H1 (cell line): ENCODE results near the gene KRCC1. TPM values are rescaled to one million over a fixed set of nuclear protein-coding genes. Genes with fewer than 3 reads are reported as not detected.

Experiments used
- CTCF ChIA-PET: fragments of 300-600 bp; sonication (Branson Sonifier 250); formaldehyde crosslinking; loops from one replicate; lab custom pipeline; 2021; ENCODE audit not compliant: partially characterized antibody; lab: Charles Lee
- POLR2A ChIA-PET: fragments of 300-600 bp; sonication (Branson Sonifier 250); formaldehyde crosslinking; loops from one replicate; lab custom pipeline; 2021; ENCODE audit warnings: inconsistent platforms; ENCODE audit not compliant: partially characterized antibody; lab: Charles Lee
- DNase-seq, 2 experiments: peaks; one replicate each; pipeline versions ENCODE4 v3.0.0 to v3.0.0-alpha.2; 2010 to 2022; ENCODE audit warnings: low spot score in 2 of 2, low read depth in 1 of 2, mixed read lengths in 1 of 2
- FAIRE-seq: peaks from 2 replicates; lab custom pipeline; 2011; peaks lifted over from hg19 to GRCh38; lab: Jason Lieb, UNC
- H2AFZ ChIP-seq: 2 replicates; pipeline ENCODE4 v1.8.1; 2012; ENCODE audit warnings: low read length, inconsistent platforms
- H2AK5ac ChIP-seq: 2 replicates; pipeline ENCODE4 v1.6.1; 2013; ENCODE audit warnings: low read depth, low read length
- H2BK120ac ChIP-seq: replicated peaks from 2 replicates; pipeline ENCODE3; 2013; ENCODE audit warnings: low read depth, low read length, inconsistent platforms
- H2BK12ac ChIP-seq: 2 replicates; pipeline ENCODE4 v1.6.1; 2013; ENCODE audit warnings: low read depth, low read length
- H2BK15ac ChIP-seq: 2 replicates; pipeline ENCODE4 v1.6.1; 2013; ENCODE audit warnings: low read length
- H2BK20ac ChIP-seq: 2 replicates; pipeline ENCODE4 v1.6.1; 2013; ENCODE audit warnings: low read length
- H2BK5ac ChIP-seq: 2 replicates; pipeline ENCODE4 v1.6.1; 2013; ENCODE audit warnings: low read depth, low read length
- H3K14ac ChIP-seq: 2 replicates; pipeline ENCODE4 v1.6.1; 2013; ENCODE audit warnings: inconsistent platforms; ENCODE audit not compliant: insufficient read length
- H3K18ac ChIP-seq: 2 replicates; pipeline ENCODE4 v1.6.1; 2013; ENCODE audit warnings: low read length; ENCODE audit errors: extremely low read depth
- H3K23ac ChIP-seq: 2 replicates; pipeline ENCODE4 v1.6.1; 2013; ENCODE audit warnings: inconsistent platforms; ENCODE audit not compliant: insufficient read length
- H3K23me2 ChIP-seq: 2 replicates; pipeline ENCODE4 v1.6.1; 2013; ENCODE audit warnings: low read depth, low read length
- H3K27ac ChIP-seq: 2 replicates; pipeline ENCODE4 v1.6.1; 2011; ENCODE audit warnings: low read depth, low read length, inconsistent platforms
- H3K27me3 ChIP-seq, 4 experiments: replicated peaks in 1 of 4; 1 replicate in 1 of 4; 2 replicates in 3 of 4; pipeline versions ENCODE4 v1.6.1 to v1.8.1; 2011 to 2013; ENCODE audit warnings: low read length in 3 of 4, mild to moderate bottlenecking in 3 of 4, inconsistent platforms in 2 of 4, mixed read lengths in 2 of 4, moderate library complexity in 1 of 4; ENCODE audit not compliant: control insufficient read depth in 3 of 4, insufficient read depth in 3 of 4; ENCODE audit errors: extremely low read depth in 1 of 4
- H3K36me3 ChIP-seq, 4 experiments: 2 replicates each; pipeline versions ENCODE4 v1.6.1 to v1.8.1; 2011 to 2013; ENCODE audit warnings: mild to moderate bottlenecking in 4 of 4, low read length in 3 of 4, moderate library complexity in 2 of 4, control low read depth in 1 of 4, inconsistent platforms in 1 of 4; ENCODE audit not compliant: insufficient read depth in 4 of 4, control insufficient read depth in 2 of 4
- H3K4ac ChIP-seq: replicated peaks from 2 replicates; pipeline ENCODE3; 2013; ENCODE audit warnings: low read length, low read depth, mixed read lengths, inconsistent platforms; ENCODE audit not compliant: insufficient read length
- H3K4me1 ChIP-seq, 4 experiments: replicated peaks in 1 of 4; 1 replicate in 1 of 4; 2 replicates in 3 of 4; pipeline versions ENCODE4 v1.6.1 to v1.8.1; 2011 to 2013; ENCODE audit warnings: low read length in 3 of 4, inconsistent platforms in 2 of 4, mixed read lengths in 1 of 4; ENCODE audit not compliant: insufficient read depth in 4 of 4, control insufficient read depth in 3 of 4
- H3K4me2 ChIP-seq, 2 experiments: 2 replicates each; pipeline versions ENCODE4 v1.6.1 to v1.8.1; 2011 to 2013; ENCODE audit warnings: low read depth in 2 of 2, low read length in 2 of 2, control low read depth in 1 of 2, inconsistent platforms in 1 of 2, mild to moderate bottlenecking in 1 of 2; ENCODE audit not compliant: insufficient read depth in 1 of 2
- H3K4me3 ChIP-seq, 4 experiments: fragments of 200-600, 300-600 bp in 1 of 4; sonication (generic), shearing (Covaris generic), sonication (Bioruptor Twin) in 1 of 4; 2 replicates each; pipeline versions ENCODE4 v1.5.1 to v1.8.1; 2011 to 2016; ENCODE audit warnings: low read length in 4 of 4, low read depth in 3 of 4, control low read depth in 2 of 4, inconsistent platforms in 2 of 4, mild to moderate bottlenecking in 2 of 4, mixed read lengths in 1 of 4, moderate library complexity in 1 of 4; ENCODE audit not compliant: insufficient read depth in 2 of 4; ENCODE audit errors: extremely low read depth in 1 of 4
- H3K56ac ChIP-seq: replicated peaks from 2 replicates; pipeline ENCODE3; 2013; ENCODE audit warnings: low read depth, mild to moderate bottlenecking, mixed read lengths, low read length, inconsistent platforms; ENCODE audit not compliant: insufficient read length
- H3K79me1 ChIP-seq: 2 replicates; pipeline ENCODE4 v1.6.1; 2013; ENCODE audit warnings: low read depth, low read length, control low read depth
- H3K79me2 ChIP-seq, 2 experiments: 2 replicates each; pipeline versions ENCODE4 v1.6.1 to v1.8.1; 2012 to 2013; ENCODE audit warnings: low read length in 2 of 2, mild to moderate bottlenecking in 2 of 2, inconsistent platforms in 1 of 2; ENCODE audit not compliant: insufficient read depth in 2 of 2, control insufficient read depth in 1 of 2
- H3K9ac ChIP-seq, 4 experiments: replicated peaks in 1 of 4; 1 replicate in 1 of 4; 2 replicates in 3 of 4; pipeline versions ENCODE4 v1.6.1 to v1.8.1; 2011 to 2013; ENCODE audit warnings: low read depth in 3 of 4, low read length in 3 of 4, control low read depth in 2 of 4, mild to moderate bottlenecking in 2 of 4, moderate library complexity in 2 of 4, inconsistent platforms in 1 of 4; ENCODE audit errors: extremely low read depth in 1 of 4
- H3K9me3 ChIP-seq, 2 experiments: 2 replicates each; pipeline versions ENCODE4 v1.6.1 to v1.8.1; 2012 to 2013; ENCODE audit warnings: mild to moderate bottlenecking in 2 of 2, moderate library complexity in 2 of 2, control low read depth in 1 of 2, inconsistent platforms in 1 of 2, low read depth in 1 of 2, low read length in 1 of 2, mixed read lengths in 1 of 2; ENCODE audit not compliant: insufficient read depth in 2 of 2
- H4K20me1 ChIP-seq, 2 experiments: replicated peaks in 1 of 2; 2 replicates each; pipeline versions ENCODE3 to v1.8.1; 2011 to 2013; ENCODE audit warnings: inconsistent platforms in 2 of 2, low read length in 2 of 2, mild to moderate bottlenecking in 1 of 2; ENCODE audit not compliant: insufficient read depth in 2 of 2, control insufficient read depth in 1 of 2
- H4K5ac ChIP-seq: 2 replicates; pipeline ENCODE4 v1.6.1; 2013; ENCODE audit warnings: low read length, low read depth, mixed read lengths, inconsistent platforms; ENCODE audit not compliant: insufficient read length
- H4K8ac ChIP-seq: 2 replicates; pipeline ENCODE4 v1.8.0; 2013; ENCODE audit warnings: mild to moderate bottlenecking, moderate library complexity, low read length, inconsistent platforms; ENCODE audit not compliant: insufficient read depth; ENCODE audit errors: extremely low read depth
- H4K91ac ChIP-seq: replicated peaks from 2 replicates; pipeline ENCODE3; 2013; ENCODE audit warnings: low read length, mixed read lengths, inconsistent platforms; ENCODE audit not compliant: insufficient read length
- CTBP2 ChIP-seq: IDR thresholded peaks from 2 replicates; pipeline ENCODE4 v1.7.0; 2011; ENCODE audit warnings: borderline replicate concordance, mild to moderate bottlenecking, moderate library complexity, mixed read lengths, low read length; ENCODE audit not compliant: insufficient read depth, insufficient read length
- EGR1 ChIP-seq: IDR thresholded peaks from 2 replicates; pipeline ENCODE4 v1.6.1; 2011; ENCODE audit warnings: low read depth, low read length, borderline replicate concordance
- EZH2 ChIP-seq: fragments of 200-600 bp; sonication (generic); IDR thresholded peaks from 2 replicates; pipeline ENCODE4 v1.7.1; 2012; ENCODE audit warnings: low read depth, mild to moderate bottlenecking, moderate library complexity, low read length, inconsistent platforms; ENCODE audit not compliant: severe bottlenecking
- HDAC2 ChIP-seq, 2 experiments: fragments of 300-600 bp in 1 of 2; sonication (generic) in 1 of 2; IDR thresholded peaks; 2 replicates each; pipeline ENCODE4 v1.6.1; 2011 to 2012; ENCODE audit warnings: low read depth in 2 of 2, low read length in 2 of 2, mild to moderate bottlenecking in 2 of 2, moderate library complexity in 2 of 2, borderline replicate concordance in 1 of 2, inconsistent platforms in 1 of 2
- JUND ChIP-seq: IDR thresholded peaks from 2 replicates; pipeline ENCODE4 v1.6.1; 2011; ENCODE audit warnings: mild to moderate bottlenecking, improper control_type of control experiment, low read length
- KDM1A ChIP-seq: fragments of 200-600, 300-600 bp; sonication (generic); IDR thresholded peaks from 2 replicates; pipeline ENCODE4 v1.7.1; 2016; ENCODE audit warnings: mild to moderate bottlenecking, low read length, borderline replicate concordance
- KDM4A ChIP-seq: IDR thresholded peaks from one replicate; pipeline ENCODE4 v1.7.1; 2012; ENCODE audit warnings: low read depth, mild to moderate bottlenecking, moderate library complexity, low read length, inconsistent platforms; ENCODE audit not compliant: severe bottlenecking
- KDM5A ChIP-seq: fragments of 200-600 bp; IDR thresholded peaks from 2 replicates; pipeline ENCODE4 v1.7.1; 2012; ENCODE audit warnings: mild to moderate bottlenecking, low read length, inconsistent platforms, mixed read lengths
- MAFK ChIP-seq: IDR thresholded peaks from 2 replicates; pipeline ENCODE4 v1.6.1; 2012; ENCODE audit warnings: low read depth, mild to moderate bottlenecking, improper control_type of control experiment, low read length
- polyA plus RNA-seq, 7 experiments: library from polyadenylated mRNA; depleted of rRNA in 3 of 7; stranded (reverse) in 5 of 7; unstranded in 2 of 7; fragments of >200 nt in 5 of 7; fragments of 200-250 nt in 2 of 7; gene quantifications; 1 replicate in 5 of 7; 2 replicates in 1 of 7; 4 replicates in 1 of 7; pipeline versions ENCODE4 v1.2.1 to v1.2.3, GENCODE V29; 2011 to 2013; ENCODE audit warnings: missing spikeins in 2 of 7, mixed read lengths in 2 of 7
- total RNA-seq: library from RNA; stranded (reverse); fragmentation: NEBNext Ultra II Directional; extraction: Animal tissue kit (Norgen Biotek cat#: 25700); gene quantifications from 2 replicates; pipeline ENCODE4 v1.2.1, GENCODE V29; 2021

The KRCC1 gene
- total and polyA plus RNA-seq, 2 of the 8 experiments (the other 6 are each of a cell fraction or from before 2014, with no cell fraction given), result 5.1 to 8.5 TPM

GRCh38 chr2:88098558-88098900, 42.9 kb upstream of the KRCC1 start:
- Histone ChIP-seq H3K4ac (no peak overlapping the region), H3K79me2 (no peaks in the 10 kb centered on the region), H4K5ac (no peak overlapping the region), H3K27me3 (no peaks in the 10 kb centered on the region), H2BK15ac (no peak overlapping the region), H3K14ac (no peak overlapping the region), H3K4me2 (no peak overlapping the region), H3K18ac (no peak overlapping the region), H3K27ac (no peak overlapping the region), H2BK120ac (no peak overlapping the region), H4K20me1 (no peaks in the 10 kb centered on the region), H2BK5ac (no peak overlapping the region), H3K4me1 (peaks cover 0 to 12% (median 3%) of the 10 kb centered on the region in 4 experiments; a peak in 5 of 7 replicates), H3K23ac (no peak overlapping the region), H2AK5ac (no peak overlapping the region), H3K9ac (no peak overlapping the region), H2AFZ (no peak overlapping the region), H4K8ac (no peak overlapping the region), H4K91ac (no peak overlapping the region), H2BK20ac (no peak overlapping the region), H3K4me3 (no peak overlapping the region), H2BK12ac (no peak overlapping the region), H3K36me3 (no peaks in the 10 kb centered on the region), H3K23me2 (no peaks in the 10 kb centered on the region), H3K56ac (no peak overlapping the region), H3K79me1 (no peaks in the 10 kb centered on the region), H3K9me3 (no peaks in the 10 kb centered on the region)
- FAIRE-seq (no peak), DNase-seq (no peak)
- ChIA-PET POLR2A (no interaction called here), CTCF (interaction anchor here (1.6 to 4.2 kb wide), 2 partner anchors 13 to 38 kb away, joined by 3 to 26 read pairs; no protein-coding TSS in a partner anchor)
- TF ChIP-seq HDAC2 (IDR thresholded peaks at IDR 0.05; ENCODE audit: borderline replicate concordance in 1 of 2, low read depth in 2 of 2, low read length in 2 of 2), result no peak
- no peak for TF ChIP-seq EGR1
- TF ChIP-seq CTBP2, result no peak
- no peak for TF ChIP-seq MAFK
- no peak for TF ChIP-seq EZH2
- no peak for TF ChIP-seq KDM4A
- TF ChIP-seq JUND, result no peak
- no peak for TF ChIP-seq KDM5A
- no peak for TF ChIP-seq KDM1A
